BLaER1 (cell line): ENCODE measurements around the gene LAMA2.

Experiments used
- H3K27ac ChIP-seq: shearing (Covaris generic); formaldehyde crosslinking; 2 replicates; pipeline ENCODE4 v1.8.1; 2022
- H3K27me3 ChIP-seq: shearing (Covaris generic); formaldehyde crosslinking; 2 replicates; pipeline ENCODE4 v1.8.1; 2022
- H3K36me3 ChIP-seq: shearing (Covaris generic); formaldehyde crosslinking; 2 replicates; pipeline ENCODE4 v1.8.1; 2022
- H3K4me1 ChIP-seq: shearing (Covaris generic); formaldehyde crosslinking; 2 replicates; pipeline ENCODE4 v1.8.1; 2022
- H3K4me2 ChIP-seq: shearing (Covaris generic); formaldehyde crosslinking; 2 replicates; pipeline ENCODE4 v1.8.1; 2022
- H3K4me3 ChIP-seq: shearing (Covaris generic); formaldehyde crosslinking; 2 replicates; pipeline ENCODE4 v1.8.1; 2022
- H3K9ac ChIP-seq: shearing (Covaris generic); formaldehyde crosslinking; 2 replicates; pipeline ENCODE4 v1.8.1; 2022
- H3K9me3 ChIP-seq: shearing (Covaris generic); formaldehyde crosslinking; 2 replicates; pipeline ENCODE4 v1.8.1; 2022
- H4K20me1 ChIP-seq: shearing (Covaris generic); formaldehyde crosslinking; 2 replicates; pipeline ENCODE4 v1.8.1; 2022
- Cebpa-rat ChIP-seq: shearing (Covaris generic); IDR thresholded peaks from 2 replicates; pipeline ENCODE4 v1.8.1; 2022

Gene LAMA2

DNA sequence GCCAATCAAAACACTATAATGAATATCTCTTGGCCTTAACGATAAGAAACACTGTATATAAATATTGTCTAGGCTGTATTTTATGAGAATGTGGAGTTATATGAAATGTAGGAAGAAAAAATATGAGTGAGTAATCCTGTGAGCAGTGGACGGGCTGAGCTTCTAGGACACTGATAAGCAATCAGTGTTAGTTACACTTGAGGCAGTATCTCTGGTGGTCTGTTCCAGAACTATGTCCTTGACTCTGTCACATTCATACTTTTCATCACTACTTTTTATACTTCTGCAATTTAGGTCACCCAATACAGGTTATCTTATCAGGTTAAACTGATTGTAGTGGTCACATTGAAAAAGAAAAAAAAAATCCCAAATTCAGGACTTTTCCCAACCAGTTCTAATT lies 360.4 kb downstream of the LAMA2 start:
- Histone ChIP-seq H3K4me1 (no peaks in the 10 kb centered on the region), H3K4me3 (no peak overlapping the region), H3K9me3 (no peaks in the 10 kb centered on the region), H3K36me3 (no peaks in the 10 kb centered on the region), H3K27ac (no peak overlapping the region), H3K27me3 (no peaks in the 10 kb centered on the region), H3K9ac (no peak overlapping the region), H4K20me1 (no peaks in the 10 kb centered on the region), H3K4me2 (no peak overlapping the region)
- no peak for TF ChIP-seq Cebpa-rat

DNA sequence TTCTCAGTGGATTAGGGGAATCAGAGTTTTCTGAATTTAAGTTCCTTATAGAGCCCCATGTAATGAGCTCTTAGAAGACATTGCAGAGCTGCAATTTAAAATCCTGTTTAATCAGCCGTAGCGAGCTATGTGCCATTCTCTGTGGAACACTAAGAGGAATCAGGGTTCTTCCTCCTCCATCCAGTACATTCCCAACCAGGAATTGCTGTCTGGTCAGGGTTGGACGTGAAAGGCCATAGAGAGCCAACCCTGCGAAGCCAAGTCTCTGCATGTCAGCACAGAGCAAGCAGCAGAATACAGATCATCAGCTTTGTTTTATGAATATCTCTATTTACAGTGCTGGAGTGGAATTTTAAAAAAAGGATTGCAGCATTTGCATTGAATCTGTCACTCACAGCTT lies 366.0 kb downstream of the LAMA2 start:
- H3K4me1 ChIP-seq = no peaks in the 10 kb centered on the region
- no peaks in the 10 kb centered on the region for H3K9me3 ChIP-seq
- H3K27me3 ChIP-seq = no peaks in the 10 kb centered on the region
- H3K4me3 ChIP-seq = no peak overlapping the region
- no peaks in the 10 kb centered on the region for H3K36me3 ChIP-seq
- H4K20me1 ChIP-seq = no peaks in the 10 kb centered on the region
- no peak for TF ChIP-seq Cebpa-rat
- H3K4me2 ChIP-seq = no peak overlapping the region
- no peak overlapping the region for H3K27ac ChIP-seq
- no peak overlapping the region for H3K9ac ChIP-seq

DNA sequence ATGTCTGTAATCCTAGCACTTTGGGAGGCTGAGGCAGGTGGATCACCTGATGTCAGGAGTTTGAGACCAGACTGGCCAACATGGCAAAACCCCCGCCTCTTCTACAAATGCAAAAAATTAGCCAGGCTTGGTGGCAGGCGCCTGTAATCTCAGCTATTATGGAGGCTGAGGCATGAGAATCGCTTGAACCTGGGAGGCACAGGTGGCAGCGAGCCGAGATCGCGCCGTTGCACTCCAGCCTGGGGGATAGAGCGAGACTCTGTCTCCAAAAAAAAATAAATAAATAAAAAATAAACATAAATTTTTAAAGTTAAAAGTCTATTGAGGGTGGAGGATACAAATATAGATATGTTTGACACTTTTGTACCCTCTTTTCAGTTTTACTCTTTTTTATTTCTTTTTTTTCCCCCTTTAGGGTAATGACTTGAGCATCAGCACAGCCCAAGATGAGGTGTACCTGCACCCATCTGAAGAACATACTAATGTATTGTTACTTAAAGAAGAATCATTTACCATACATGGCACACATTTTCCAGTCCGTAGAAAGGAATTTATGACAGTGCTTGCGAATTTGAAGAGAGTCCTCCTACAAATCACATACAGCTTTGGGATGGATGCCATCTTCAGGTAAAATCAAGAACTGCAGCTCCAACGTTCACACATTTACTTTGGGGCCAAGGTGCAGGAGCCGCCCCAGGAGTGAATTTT lies 368.9 kb downstream of the LAMA2 start:
- no peaks in the 10 kb centered on the region for H3K9me3 ChIP-seq
- TF ChIP-seq Cebpa-rat = no peak
- no peak overlapping the region for H3K4me3 ChIP-seq
- H3K27me3 ChIP-seq = no peaks in the 10 kb centered on the region
- H3K9ac ChIP-seq = no peak overlapping the region
- H3K4me1 ChIP-seq = no peaks in the 10 kb centered on the region
- no peaks in the 10 kb centered on the region for H4K20me1 ChIP-seq
- H3K27ac ChIP-seq = no peak overlapping the region
- no peak overlapping the region for H3K4me2 ChIP-seq
- H3K36me3 ChIP-seq = no peaks in the 10 kb centered on the region

DNA sequence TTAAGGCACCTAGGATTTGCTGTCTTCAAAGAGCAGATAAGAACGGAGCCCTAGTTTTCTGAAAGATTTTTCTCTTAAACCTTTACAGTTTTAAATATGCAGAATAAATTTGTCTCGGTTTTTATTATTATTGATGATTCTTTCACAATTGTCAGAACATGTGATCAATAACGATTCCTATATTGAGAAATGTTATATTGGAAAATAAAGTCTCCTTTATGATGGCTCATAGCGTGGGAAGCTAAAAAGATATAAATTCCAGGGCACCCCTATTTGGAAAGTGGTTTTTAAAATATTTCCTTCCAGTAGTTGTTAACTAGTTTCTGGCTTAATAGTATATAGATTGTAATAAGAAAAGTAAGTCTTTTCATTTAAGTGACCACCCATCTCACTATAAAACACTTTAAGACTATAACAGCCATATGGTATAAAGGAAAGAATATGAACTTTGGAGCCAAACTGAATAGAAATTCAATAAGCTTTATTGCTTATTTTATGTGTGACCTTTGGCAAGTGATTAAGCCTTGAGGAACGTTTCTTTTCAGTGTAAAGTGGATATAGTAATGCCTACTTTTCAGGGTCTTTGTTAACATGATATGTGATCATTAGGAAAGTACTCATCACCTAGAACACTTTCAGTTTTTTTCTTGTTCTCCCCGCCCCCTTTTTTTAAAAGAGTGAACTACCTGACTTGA lies 369.6 kb downstream of the LAMA2 start:
- Histone ChIP-seq H3K27me3 (no peaks in the 10 kb centered on the region), H3K36me3 (no peaks in the 10 kb centered on the region), H3K4me2 (no peak overlapping the region), H3K9me3 (no peaks in the 10 kb centered on the region), H4K20me1 (no peaks in the 10 kb centered on the region), H3K9ac (no peak overlapping the region), H3K27ac (no peak overlapping the region), H3K4me3 (no peak overlapping the region), H3K4me1 (no peaks in the 10 kb centered on the region)
- no peak for TF ChIP-seq Cebpa-rat

DNA sequence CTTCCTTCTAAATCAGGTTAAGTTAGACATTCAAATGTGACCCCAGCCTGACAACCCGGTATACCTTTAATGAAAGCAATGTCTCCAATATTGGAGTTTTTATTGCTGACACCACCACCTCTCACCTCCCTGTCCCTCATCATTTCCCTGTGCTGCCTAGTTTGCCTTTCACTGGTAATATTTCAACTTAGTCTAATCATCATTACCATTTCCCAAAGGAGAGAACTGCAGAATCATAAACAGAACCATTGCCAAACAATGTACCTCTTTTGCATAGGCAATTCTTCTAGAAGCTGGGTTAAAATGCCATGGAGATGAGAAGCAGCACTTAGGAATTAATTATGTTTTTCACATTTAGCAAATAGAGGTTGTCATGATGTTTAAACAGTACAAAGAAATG lies 370.3 kb downstream of the LAMA2 start:
- H3K27me3 ChIP-seq = no peaks in the 10 kb centered on the region
- no peak for TF ChIP-seq Cebpa-rat
- H3K9ac ChIP-seq = no peak overlapping the region
- H4K20me1 ChIP-seq = no peaks in the 10 kb centered on the region
- no peak overlapping the region for H3K4me2 ChIP-seq
- H3K4me3 ChIP-seq = no peak overlapping the region
- no peaks in the 10 kb centered on the region for H3K36me3 ChIP-seq
- no peak overlapping the region for H3K27ac ChIP-seq
- no peaks in the 10 kb centered on the region for H3K9me3 ChIP-seq
- no peaks in the 10 kb centered on the region for H3K4me1 ChIP-seq

DNA sequence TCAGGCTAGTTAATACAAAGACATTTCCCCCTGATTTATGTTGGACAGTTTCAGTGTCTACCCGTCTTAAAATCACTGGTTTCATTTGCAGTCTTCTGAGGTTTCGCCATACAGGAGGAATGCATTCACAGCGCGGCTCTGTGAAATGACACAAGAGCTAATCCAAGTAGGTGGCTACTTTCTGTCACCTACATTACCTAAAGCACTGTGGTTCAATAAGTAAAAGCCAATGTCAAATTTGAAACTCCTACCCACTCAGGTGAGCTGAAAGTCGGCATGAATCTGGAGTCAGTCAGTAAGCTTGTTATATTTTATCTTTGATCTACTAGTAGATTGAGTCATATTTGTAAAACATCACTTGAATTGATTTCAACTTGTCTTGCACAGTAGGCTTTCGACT lies 370.8 kb downstream of the LAMA2 start:
- Histone ChIP-seq H3K9ac (no peak overlapping the region), H3K4me3 (no peak overlapping the region), H3K4me2 (no peak overlapping the region), H3K36me3 (no peaks in the 10 kb centered on the region), H3K27me3 (no peaks in the 10 kb centered on the region), H3K4me1 (no peaks in the 10 kb centered on the region), H3K27ac (no peak overlapping the region), H3K9me3 (no peaks in the 10 kb centered on the region), H4K20me1 (no peaks in the 10 kb centered on the region)
- TF ChIP-seq Cebpa-rat = no peak

DNA sequence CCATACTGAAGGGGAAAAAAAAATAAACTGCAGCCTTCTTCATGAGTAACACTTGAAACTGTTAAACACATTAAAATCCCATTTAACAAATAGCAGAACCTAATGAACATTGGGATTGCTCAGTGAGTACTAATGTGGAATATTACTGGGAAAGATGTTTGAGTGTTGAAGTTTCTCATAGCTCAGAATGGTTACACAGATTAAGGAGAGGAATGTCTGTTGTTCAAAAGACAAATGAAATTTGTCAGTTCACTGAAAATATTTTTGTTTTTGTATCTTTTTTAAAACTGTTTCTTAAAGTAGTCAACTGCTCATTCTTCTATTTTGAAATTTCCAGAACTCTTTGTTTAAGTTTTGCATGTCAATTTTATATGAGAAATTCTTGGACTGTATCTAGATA lies 374.3 kb downstream of the LAMA2 start:
- H4K20me1 ChIP-seq = no peaks in the 10 kb centered on the region
- no peaks in the 10 kb centered on the region for H3K4me1 ChIP-seq
- H3K36me3 ChIP-seq = no peaks in the 10 kb centered on the region
- H3K27ac ChIP-seq = no peak overlapping the region
- H3K4me2 ChIP-seq = no peak overlapping the region
- H3K9ac ChIP-seq = no peak overlapping the region
- no peak overlapping the region for H3K4me3 ChIP-seq
- no peaks in the 10 kb centered on the region for H3K9me3 ChIP-seq
- no peaks in the 10 kb centered on the region for H3K27me3 ChIP-seq
- no peak for TF ChIP-seq Cebpa-rat

DNA sequence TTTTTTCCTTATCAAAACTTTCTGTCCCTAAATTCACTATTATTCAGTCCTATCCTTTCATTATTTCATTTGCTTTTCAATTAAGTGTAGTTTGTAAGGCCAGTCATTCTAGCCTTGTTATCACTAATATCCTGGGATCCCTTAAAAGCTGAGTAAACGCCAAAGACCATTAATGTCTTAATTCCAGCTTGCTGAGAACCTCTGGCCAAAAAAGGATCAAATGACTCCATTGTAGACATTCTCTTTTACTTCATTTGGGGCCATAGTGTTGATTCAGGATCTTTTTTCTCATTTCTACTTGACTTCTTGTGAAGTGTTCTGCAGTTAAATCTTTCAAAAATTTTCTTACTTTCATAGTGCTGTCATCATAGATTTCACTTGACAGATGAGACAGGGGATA lies 379.7 kb downstream of the LAMA2 start:
- Histone ChIP-seq H3K9me3 (no peaks in the 10 kb centered on the region), H3K9ac (no peak overlapping the region), H4K20me1 (no peaks in the 10 kb centered on the region), H3K27ac (no peak overlapping the region), H3K4me3 (no peak overlapping the region), H3K36me3 (no peaks in the 10 kb centered on the region), H3K4me1 (no peaks in the 10 kb centered on the region), H3K4me2 (no peak overlapping the region), H3K27me3 (no peaks in the 10 kb centered on the region)
- TF ChIP-seq Cebpa-rat = no peak

DNA sequence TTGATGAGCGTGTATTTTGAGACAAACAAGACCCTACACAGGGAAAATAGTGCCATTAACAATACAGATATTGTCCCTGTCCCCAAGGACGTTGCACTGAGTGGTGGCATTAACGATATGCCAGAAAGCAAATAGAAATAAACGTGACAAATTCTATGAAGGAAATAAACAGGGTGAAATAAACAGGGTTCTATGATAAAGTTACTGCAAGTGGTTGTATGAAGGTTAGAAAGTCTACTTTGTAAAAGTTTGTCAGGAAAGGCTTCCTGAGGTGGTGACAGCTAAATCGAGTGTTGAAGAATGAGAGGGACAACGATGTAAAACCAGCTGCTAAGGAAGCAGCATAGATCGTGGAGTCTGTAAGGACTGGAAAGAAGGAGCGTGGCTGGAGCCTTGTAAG lies 380.2 kb downstream of the LAMA2 start:
- no peaks in the 10 kb centered on the region for H4K20me1 ChIP-seq
- H3K27me3 ChIP-seq = no peaks in the 10 kb centered on the region
- TF ChIP-seq Cebpa-rat = no peak
- H3K4me2 ChIP-seq = no peak overlapping the region
- H3K4me1 ChIP-seq = no peaks in the 10 kb centered on the region
- no peaks in the 10 kb centered on the region for H3K9me3 ChIP-seq
- no peaks in the 10 kb centered on the region for H3K36me3 ChIP-seq
- H3K27ac ChIP-seq = no peak overlapping the region
- no peak overlapping the region for H3K4me3 ChIP-seq
- H3K9ac ChIP-seq = no peak overlapping the region

DNA sequence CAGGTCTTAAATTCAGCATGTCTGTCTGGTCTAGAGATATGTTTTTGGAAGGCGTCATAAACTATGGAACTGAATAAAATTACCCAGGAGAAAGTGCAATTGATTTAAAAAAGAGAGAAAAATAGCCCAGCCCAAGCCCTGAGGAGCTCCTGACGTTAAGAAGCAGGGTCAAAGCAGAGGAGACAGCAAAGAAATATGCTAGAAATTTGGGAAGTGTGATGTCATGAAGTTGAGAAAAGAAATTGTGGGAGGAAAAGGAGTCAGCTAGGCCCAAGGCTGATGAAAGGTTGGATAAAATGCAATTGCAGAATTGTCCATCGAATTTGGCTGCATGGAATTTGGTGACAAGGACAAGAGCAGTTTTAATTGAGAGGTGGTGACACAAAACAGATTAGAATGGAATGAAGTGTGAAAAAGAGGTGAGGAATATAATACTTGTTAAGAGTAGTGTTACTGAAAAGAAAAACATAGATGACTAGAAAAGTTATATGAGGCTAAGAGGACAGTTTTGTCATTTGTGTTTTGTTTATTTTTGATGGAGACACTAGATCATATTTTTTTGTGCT lies 381.6 kb downstream of the LAMA2 start:
- no peak overlapping the region for H3K27ac ChIP-seq

More for the DNA sequence above, 381.6 kb downstream of the LAMA2 start:
- TF ChIP-seq Cebpa-rat = no peak
- H3K27me3 ChIP-seq = no peaks in the 10 kb centered on the region
- no peaks in the 10 kb centered on the region for H3K4me1 ChIP-seq
- no peak overlapping the region for H3K9ac ChIP-seq
- no peak overlapping the region for H3K4me2 ChIP-seq
- no peaks in the 10 kb centered on the region for H3K36me3 ChIP-seq
- H4K20me1 ChIP-seq = no peaks in the 10 kb centered on the region
- H3K9me3 ChIP-seq = no peaks in the 10 kb centered on the region
- no peak overlapping the region for H3K4me3 ChIP-seq
